HAP-1 (cell line): Measurements from ENCODE around the gene MLLT3.

Experiments used
- DNase-seq, 2 experiments: peaks; one replicate each; pipeline ENCODE4 v3.0.0-alpha.2; 2016 to 2020; ENCODE audit warnings: low spot score in 2 of 2
- H3K27me3 ChIP-seq: fragments of 250-450 bp; sonication (Bioruptor Pico); 2 replicates; pipeline ENCODE4 v1.5.1; 2020; ENCODE audit warnings: low read depth, mild to moderate bottlenecking, moderate library complexity
- H3K36me3 ChIP-seq: fragments of 250-450 bp; sonication (Bioruptor Pico); replicated peaks from 2 replicates; pipeline ENCODE4 v1.5.1; 2020; ENCODE audit warnings: mild to moderate bottlenecking
- H3K4me1 ChIP-seq: fragments of 250-450 bp; sonication (Bioruptor Pico); 2 replicates; pipeline ENCODE4 v1.5.1; 2020; ENCODE audit warnings: mild to moderate bottlenecking
- H3K4me3 ChIP-seq: fragments of 250-450 bp; sonication (Bioruptor Pico); 2 replicates; pipeline ENCODE4 v1.5.1; 2020; ENCODE audit warnings: mild to moderate bottlenecking, moderate library complexity
- H3K9me3 ChIP-seq: fragments of 250-450 bp; sonication (Bioruptor Pico); 2 replicates; pipeline ENCODE4 v1.5.1; 2020; ENCODE audit warnings: mild to moderate bottlenecking, moderate library complexity
- in situ Hi-C: fragments of 300-500 bp; cut with MboI; formaldehyde crosslinking; loops from 3 replicates; pipeline ENCODE4 v1.14.3; 2020; ENCODE audit warnings: low sequenced_read_pairs, inconsistent platforms, mixed read lengths

The MLLT3 gene

DNA sequence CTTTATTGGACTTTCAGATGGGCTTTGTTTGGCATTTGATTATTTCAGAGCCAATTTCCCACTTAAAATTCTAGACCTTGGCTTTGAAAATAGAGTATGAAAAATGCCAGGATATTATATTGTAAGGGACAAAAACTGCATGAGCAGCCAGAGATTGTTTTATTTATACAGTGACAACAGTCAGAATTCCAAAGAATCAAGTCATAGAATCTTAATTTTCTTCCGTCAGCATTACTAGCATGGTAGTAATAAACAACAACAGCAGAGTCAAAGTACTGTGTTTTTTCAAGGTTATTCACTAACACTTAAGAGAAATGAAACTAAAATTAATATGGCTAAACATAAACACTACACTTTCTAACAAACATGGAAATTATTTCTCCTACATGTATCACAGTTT, 52.2 kb downstream of the MLLT3 start:
- DNase-seq = no peak
- in situ Hi-C loops = no loop called here
- peaks cover 3% of the 10 kb centered on the region; the same call in 1 of the 2 replicates for H3K4me1 ChIP-seq
- H3K4me3 ChIP-seq = no peak overlapping the region
- H3K36me3 ChIP-seq = no peaks in the 10 kb centered on the region
- H3K27me3 ChIP-seq = no peaks in the 10 kb centered on the region
- no peaks in the 10 kb centered on the region for H3K9me3 ChIP-seq

GRCh38 chr9:20569525-20569924, 52.8 kb downstream of the MLLT3 start:
- Histone ChIP-seq H3K4me1 (peaks cover 3% of the 10 kb centered on the region; the same call in 1 of the 2 replicates), H3K36me3 (no peaks in the 10 kb centered on the region), H3K27me3 (no peaks in the 10 kb centered on the region), H3K9me3 (no peaks in the 10 kb centered on the region), H3K4me3 (no peak overlapping the region)
- no peak for DNase-seq
- in situ Hi-C loops = no loop called here

- in situ Hi-C loops = no loop called here
- Histone ChIP-seq H3K9me3 (no peaks in the 10 kb centered on the region), H3K4me1 (peaks cover 3% of the 10 kb centered on the region; the same call in 1 of the 2 replicates), H3K27me3 (no peaks in the 10 kb centered on the region), H3K4me3 (no peak overlapping the region), H3K36me3 (no peaks in the 10 kb centered on the region)
- DNase-seq = no peak
Measured at GRCh38 chr9:20568400-20568799, 53.9 kb downstream of the MLLT3 start.

DNA sequence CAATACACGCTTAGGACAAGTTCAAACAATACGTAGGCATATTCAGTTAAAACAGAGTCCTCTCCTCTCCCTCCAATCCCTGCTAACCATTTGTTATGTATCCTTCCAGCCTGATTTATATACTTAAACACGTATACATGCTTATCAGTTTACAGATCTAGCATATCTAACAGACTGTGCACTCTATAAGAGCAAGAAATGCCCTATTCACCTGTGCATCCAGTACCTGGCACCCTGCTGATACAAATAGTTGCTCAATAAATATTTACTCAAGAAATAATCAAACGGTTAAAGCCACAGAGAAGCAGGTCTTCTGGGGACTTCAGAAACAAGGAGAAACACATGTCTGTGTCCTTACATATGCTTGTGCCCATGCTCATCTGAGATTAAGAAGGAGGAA, 55.9 kb downstream of the MLLT3 start:
- DNase-seq = no peak
- peaks cover 3% of the 10 kb centered on the region; the same call in 1 of the 2 replicates for H3K4me1 ChIP-seq
- H3K27me3 ChIP-seq = 0 out of 2 replicates have a peak, but pooled peaks cover 3% of the 10 kb centered on the region
- in situ Hi-C loops = no loop called here
- H3K4me3 ChIP-seq = no peak overlapping the region
- H3K9me3 ChIP-seq = no peaks in the 10 kb centered on the region
- no peaks in the 10 kb centered on the region for H3K36me3 ChIP-seq

- in situ Hi-C loops = no loop called here
- Histone ChIP-seq H3K9me3 (no peaks in the 10 kb centered on the region), H3K4me1 (no peaks in the 10 kb centered on the region), H3K27me3 (0 out of 2 replicates have a peak, but pooled peaks cover 3% of the 10 kb centered on the region), H3K36me3 (no peaks in the 10 kb centered on the region), H3K4me3 (no peak overlapping the region)
- no peak for DNase-seq
Measured at GRCh38 chr9:20564650-20565049, 57.6 kb downstream of the MLLT3 start.

- H3K36me3 ChIP-seq = no peaks in the 10 kb centered on the region
- in situ Hi-C loops = no loop called here
- H3K4me1 ChIP-seq = no peaks in the 10 kb centered on the region
- no peak overlapping the region for H3K4me3 ChIP-seq
- H3K27me3 ChIP-seq = 0 out of 2 replicates have a peak, but pooled peaks cover 3% of the 10 kb centered on the region
- DNase-seq = no peak
- no peaks in the 10 kb centered on the region for H3K9me3 ChIP-seq
Measured at GRCh38 chr9:20563917-20564316, 58.4 kb downstream of the MLLT3 start.

- no peak for DNase-seq
- no peak overlapping the region for H3K4me3 ChIP-seq
- in situ Hi-C loops = no loop called here
Measured at GRCh38 chr9:20562051-20562450, 60.2 kb downstream of the MLLT3 start.

DNA sequence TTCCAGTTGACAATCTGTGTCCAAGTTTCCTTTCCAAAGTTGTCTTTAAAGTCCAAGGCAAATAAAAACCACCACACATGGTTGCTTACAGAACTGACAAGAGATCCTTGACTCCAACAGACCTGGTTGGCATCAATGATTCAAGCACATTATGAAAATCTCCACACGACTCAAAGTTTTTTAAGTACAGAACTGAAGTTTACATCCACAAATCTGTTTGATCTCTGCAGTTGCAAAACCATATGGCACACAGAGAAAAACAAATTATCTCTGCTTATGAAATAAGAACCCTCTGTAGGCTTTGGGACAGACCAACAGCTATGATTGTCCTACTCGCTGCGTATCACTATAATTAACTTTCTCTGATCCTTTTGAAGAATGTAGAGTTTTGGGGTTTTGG, 60.8 kb downstream of the MLLT3 start:
- in situ Hi-C loops = no loop called here
- H3K4me3 ChIP-seq = no peak overlapping the region

More at GRCh38 chr9:20562051-20562450, 60.2 kb downstream of the MLLT3 start:
- Histone ChIP-seq H3K27me3 (0 out of 2 replicates have a peak, but pooled peaks cover 3% of the 10 kb centered on the region), H3K36me3 (no peaks in the 10 kb centered on the region), H3K9me3 (no peaks in the 10 kb centered on the region), H3K4me1 (no peaks in the 10 kb centered on the region)

GRCh38 chr9:20559231-20559890, 62.9 kb downstream of the MLLT3 start:
- in situ Hi-C loops = no loop called here
- no peaks in the 10 kb centered on the region for H3K4me1 ChIP-seq
- no peak for DNase-seq
- H3K36me3 ChIP-seq = no peaks in the 10 kb centered on the region
- H3K27me3 ChIP-seq = 0 out of 2 replicates have a peak, but pooled peaks cover 3% of the 10 kb centered on the region
- H3K9me3 ChIP-seq = no peaks in the 10 kb centered on the region
- H3K4me3 ChIP-seq = no peak overlapping the region

More for the DNA sequence above, 60.8 kb downstream of the MLLT3 start:
- H3K36me3 ChIP-seq = no peaks in the 10 kb centered on the region
- H3K4me1 ChIP-seq = no peaks in the 10 kb centered on the region
- H3K27me3 ChIP-seq = 0 out of 2 replicates have a peak, but pooled peaks cover 3% of the 10 kb centered on the region
- no peak for DNase-seq
- no peaks in the 10 kb centered on the region for H3K9me3 ChIP-seq

DNA sequence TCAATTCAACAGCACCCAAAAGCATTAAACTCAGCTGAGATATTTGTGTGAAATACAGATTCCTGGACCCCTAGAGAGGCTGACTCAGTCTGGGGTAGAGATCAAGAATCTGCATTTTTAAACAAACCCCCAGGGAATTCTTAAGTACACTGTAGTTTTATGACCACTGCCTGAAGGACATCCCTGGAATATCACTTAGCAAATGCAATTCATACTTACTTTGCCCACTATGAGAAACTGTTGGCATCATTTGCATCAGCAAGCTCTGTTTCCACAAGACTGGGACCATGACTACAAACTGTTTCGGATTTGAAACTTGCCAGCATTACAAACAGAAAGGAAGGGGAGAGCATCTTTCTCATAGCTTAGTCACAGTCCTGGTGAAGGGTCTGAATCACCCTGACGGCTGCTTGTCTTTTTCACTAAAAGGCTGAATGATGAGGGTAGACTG, 63.7 kb downstream of the MLLT3 start:
- in situ Hi-C loops = no loop called here
- no peak for DNase-seq

DNA sequence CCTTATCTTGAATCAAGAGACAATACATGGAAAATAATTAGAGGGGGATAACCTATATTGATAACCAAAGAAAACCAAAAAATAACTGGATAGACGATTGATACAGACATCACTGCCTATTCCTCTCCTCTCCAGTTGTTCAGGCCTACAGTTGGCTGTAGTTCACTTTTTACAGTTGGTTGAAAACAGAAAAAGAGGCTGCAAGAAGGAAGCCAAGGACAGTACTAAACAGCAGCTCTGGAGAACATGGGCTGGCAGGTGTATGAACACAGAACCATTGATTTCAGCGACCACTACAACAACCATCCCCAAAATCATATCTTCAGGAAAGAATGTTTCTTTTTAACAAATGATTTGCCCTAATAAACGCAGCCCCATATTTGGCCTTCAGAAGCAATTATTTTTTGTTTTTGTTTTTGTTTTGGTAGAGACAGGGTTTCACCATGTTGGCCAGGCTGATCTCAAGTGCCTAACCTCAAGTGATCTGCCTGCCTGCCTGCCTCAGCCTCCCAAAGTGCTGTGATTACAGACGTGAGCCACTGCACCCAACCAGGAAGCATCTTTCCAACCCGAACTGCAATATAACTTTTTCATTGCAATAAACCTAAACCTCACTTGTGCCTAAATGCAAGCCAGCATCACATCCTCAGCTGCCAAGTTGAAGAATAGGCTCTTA, 64.3 kb downstream of the MLLT3 start:
- no peak for DNase-seq
- H3K4me1 ChIP-seq = no peaks in the 10 kb centered on the region
- no peak overlapping the region for H3K4me3 ChIP-seq

More for the DNA sequence above, 63.7 kb downstream of the MLLT3 start:
- H3K36me3 ChIP-seq = no peaks in the 10 kb centered on the region
- no peaks in the 10 kb centered on the region for H3K9me3 ChIP-seq
- no peak overlapping the region for H3K4me3 ChIP-seq
- no peaks in the 10 kb centered on the region for H3K4me1 ChIP-seq
- H3K27me3 ChIP-seq = 0 out of 2 replicates have a peak, but pooled peaks cover 3% of the 10 kb centered on the region

GRCh38 chr9:20557285-20557684, 65.0 kb downstream of the MLLT3 start:
- in situ Hi-C loops = no loop called here
- Histone ChIP-seq H3K4me3 (no peak overlapping the region), H3K4me1 (no peaks in the 10 kb centered on the region), H3K36me3 (no peaks in the 10 kb centered on the region), H3K9me3 (no peaks in the 10 kb centered on the region), H3K27me3 (no peaks in the 10 kb centered on the region)
- DNase-seq = no peak

More for the DNA sequence above, 64.3 kb downstream of the MLLT3 start:
- 0 out of 2 replicates have a peak, but pooled peaks cover 3% of the 10 kb centered on the region for H3K27me3 ChIP-seq
- in situ Hi-C loops = no loop called here
- no peaks in the 10 kb centered on the region for H3K9me3 ChIP-seq
- no peaks in the 10 kb centered on the region for H3K36me3 ChIP-seq

GRCh38 chr9:20553558-20554149, 68.6 kb downstream of the MLLT3 start:
- Histone ChIP-seq H3K9me3 (no peaks in the 10 kb centered on the region), H3K27me3 (no peaks in the 10 kb centered on the region), H3K4me1 (no peaks in the 10 kb centered on the region), H3K4me3 (no peak overlapping the region), H3K36me3 (no peaks in the 10 kb centered on the region)
- no peak for DNase-seq
- in situ Hi-C loops = no loop called here
